GM12892 (cell line): ENCODE results near the gene STK40.

Experiments used
- DNase-seq: peaks from one replicate; pipeline ENCODE4 v3.0.0; 2011; ENCODE audit not compliant: insufficient read length
- FAIRE-seq: peaks from 2 replicates; lab custom pipeline; 2011; peaks lifted over from hg19 to GRCh38; lab: Jason Lieb, UNC
- POLR2A ChIP-seq: IDR thresholded peaks from 2 replicates; pipeline ENCODE4 v1.6.1; 2011; ENCODE audit warnings: low read depth, low read length, control low read depth
- POLR2AphosphoS5 ChIP-seq: IDR thresholded peaks from 2 replicates; pipeline ENCODE4 v1.6.1; 2011; ENCODE audit warnings: low read depth, low read length, control low read depth
- TAF1 ChIP-seq: IDR thresholded peaks from 2 replicates; pipeline ENCODE4 v1.6.1; 2011; ENCODE audit warnings: low read depth, mild to moderate bottlenecking, control low read depth, low read length, borderline replicate concordance

STK40 gene

GRCh38 chr1:36411674-36412648 lies 26.2 kb upstream of the STK40 start:
- DNase-seq, result no peak
- TF ChIP-seq POLR2AphosphoS5 (no peak), POLR2A (no peak), TAF1 (no peak)
- FAIRE-seq, result no peak

- DNase-seq, result no peak
- no peak for FAIRE-seq
- no peak for TF ChIP-seq TAF1
- no peak for TF ChIP-seq POLR2A
- TF ChIP-seq POLR2AphosphoS5, result no peak
Measured at GRCh38 chr1:36408479-36408878, 22.8 kb upstream of the STK40 start.

DNA sequence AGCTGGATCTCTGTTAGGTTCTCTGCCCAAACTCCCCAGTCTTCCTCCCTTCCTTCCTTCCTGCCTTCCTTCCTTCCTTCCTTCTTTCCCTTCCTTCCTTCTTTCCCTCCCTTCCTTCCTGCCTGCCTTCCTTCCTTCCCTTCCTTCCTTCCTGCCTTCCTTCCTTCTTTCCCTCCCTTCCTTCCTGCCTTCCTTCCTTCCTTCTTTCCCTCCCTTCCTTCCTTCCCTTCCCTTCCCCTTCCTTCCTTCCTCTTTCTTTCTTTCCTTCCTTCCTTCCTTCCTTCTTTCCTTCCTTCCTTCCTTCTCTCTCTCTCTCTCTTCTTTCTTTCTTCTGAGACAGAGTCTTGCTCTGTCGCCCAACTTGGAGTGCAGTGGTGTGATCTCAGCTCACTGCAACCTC lies 20.7 kb upstream of the STK40 start:
- DNase-seq (no peak), FAIRE-seq (no peak)
- TF ChIP-seq POLR2A (no peak), TAF1 (no peak), POLR2AphosphoS5 (no peak)

GRCh38 chr1:36402504-36402890 lies 16.8 kb upstream of the STK40 start:
- TF ChIP-seq POLR2AphosphoS5 (no peak), TAF1 (no peak), POLR2A (no peak)
- no peak for FAIRE-seq

DNA sequence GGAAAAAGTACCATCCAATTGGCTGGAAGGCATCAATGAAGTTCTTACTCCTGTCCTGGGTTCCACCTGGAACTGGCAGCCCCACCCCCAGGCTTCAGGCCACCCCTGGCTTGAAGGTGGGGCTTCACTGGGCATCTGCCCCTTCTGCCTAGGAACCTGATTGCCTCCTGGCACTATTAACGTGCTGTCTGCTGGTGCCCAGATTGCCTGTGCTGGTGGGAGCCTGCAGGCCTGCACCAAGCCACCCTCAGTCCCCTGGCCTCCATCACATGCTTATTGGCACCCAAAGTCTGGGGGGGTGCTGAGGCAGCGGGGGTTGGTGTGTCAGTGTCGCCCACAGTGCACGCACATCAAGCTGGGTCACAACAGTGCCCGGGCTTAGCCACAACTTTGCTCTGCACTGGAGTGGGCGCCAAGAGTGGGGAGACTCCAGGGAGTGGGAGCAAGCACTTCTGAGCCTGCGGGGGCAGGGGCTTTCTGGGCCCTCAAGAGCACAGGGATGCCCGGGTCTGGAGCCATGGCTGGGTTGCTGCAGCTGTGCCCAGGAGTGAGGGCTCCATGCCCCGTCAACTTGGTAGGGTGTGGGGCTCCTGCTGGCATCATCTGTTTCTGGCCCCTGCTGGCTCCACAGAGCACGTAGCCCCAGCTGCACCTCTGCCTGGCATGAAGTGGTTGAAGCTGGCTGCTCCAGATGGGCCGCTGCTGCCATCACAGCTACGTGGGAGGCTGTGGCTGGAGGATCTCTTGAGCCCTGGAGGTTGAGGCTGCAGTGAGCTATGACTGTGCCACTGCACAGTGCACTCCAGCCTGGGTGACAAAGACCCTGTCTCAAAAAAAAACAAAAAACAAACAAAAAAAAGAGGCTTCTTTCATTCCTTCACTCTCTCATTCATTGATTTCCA lies 16.1 kb upstream of the STK40 start:
- TF ChIP-seq TAF1, result no peak
- no peak for TF ChIP-seq POLR2A
- no peak for TF ChIP-seq POLR2AphosphoS5
- FAIRE-seq, result no peak
- no peak for DNase-seq

More at GRCh38 chr1:36402504-36402890, 16.8 kb upstream of the STK40 start:
- DNase-seq, result no peak

DNA sequence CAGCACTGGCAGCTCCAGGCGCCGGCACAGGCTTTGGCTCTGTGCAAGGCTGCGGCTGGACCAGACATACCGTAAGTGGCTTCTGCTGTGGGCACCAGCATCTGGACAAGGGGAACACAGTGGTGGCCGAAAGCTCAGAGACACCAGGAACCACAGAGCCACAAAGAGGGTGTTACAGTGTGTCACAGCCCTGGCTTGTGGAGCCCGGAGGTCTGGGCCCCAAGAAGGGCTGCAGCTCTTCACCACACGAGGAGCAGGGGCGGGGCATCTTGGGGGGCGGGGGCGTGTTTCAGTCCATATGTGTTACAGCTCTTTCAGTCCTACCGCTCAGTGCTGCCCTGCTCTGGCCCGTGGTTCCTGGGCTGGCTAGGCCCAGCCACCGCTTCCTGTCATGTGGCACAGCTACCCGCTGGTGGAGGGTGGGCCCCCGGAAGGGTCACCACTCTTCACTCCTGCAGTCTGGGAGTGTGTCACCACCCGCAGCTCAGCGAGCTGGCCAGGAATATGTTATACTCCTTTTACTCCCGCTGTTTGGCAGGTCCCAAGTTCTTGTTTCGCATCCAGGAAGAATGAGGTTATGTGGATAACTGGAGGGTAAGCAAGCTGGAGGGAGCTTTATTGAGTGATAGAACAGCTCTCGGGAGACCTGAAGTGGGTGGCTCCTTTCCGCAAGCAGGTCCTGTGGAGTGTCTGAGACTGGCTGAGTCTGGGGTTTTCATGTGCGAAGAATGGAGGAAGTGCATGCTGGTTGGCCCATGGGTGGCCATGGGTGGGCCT lies 15.3 kb upstream of the STK40 start:
- FAIRE-seq (peak; percentile 53), DNase-seq (peak; percentile 52)
- TF ChIP-seq POLR2AphosphoS5, result peak; percentile 63; the same call in 1 of the 2 replicates
- 0 out of 2 replicates have a peak, but pooled peaks have one; percentile 37 for TF ChIP-seq TAF1
- peak; percentile 82 for TF ChIP-seq POLR2A

DNA sequence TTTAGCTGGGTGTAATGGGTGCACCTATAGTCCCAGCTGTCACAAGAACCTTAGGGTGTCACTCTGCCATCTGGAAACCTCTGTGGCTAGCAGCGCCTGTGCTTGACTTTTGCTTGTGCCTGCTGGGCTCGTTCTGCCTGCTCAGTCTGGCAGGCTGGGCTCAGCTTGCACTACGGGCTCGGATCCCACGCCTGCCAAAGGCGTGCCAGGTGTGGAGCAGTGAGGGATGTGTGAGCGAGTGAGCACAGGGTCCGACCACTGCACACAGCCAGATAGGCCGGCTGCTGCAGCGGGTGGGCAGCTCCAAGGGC lies 14.7 kb upstream of the STK40 start:
- no peak for TF ChIP-seq POLR2AphosphoS5
- no peak for TF ChIP-seq POLR2A
- TF ChIP-seq TAF1, result no peak
- DNase-seq (no peak), FAIRE-seq (no peak)

DNA sequence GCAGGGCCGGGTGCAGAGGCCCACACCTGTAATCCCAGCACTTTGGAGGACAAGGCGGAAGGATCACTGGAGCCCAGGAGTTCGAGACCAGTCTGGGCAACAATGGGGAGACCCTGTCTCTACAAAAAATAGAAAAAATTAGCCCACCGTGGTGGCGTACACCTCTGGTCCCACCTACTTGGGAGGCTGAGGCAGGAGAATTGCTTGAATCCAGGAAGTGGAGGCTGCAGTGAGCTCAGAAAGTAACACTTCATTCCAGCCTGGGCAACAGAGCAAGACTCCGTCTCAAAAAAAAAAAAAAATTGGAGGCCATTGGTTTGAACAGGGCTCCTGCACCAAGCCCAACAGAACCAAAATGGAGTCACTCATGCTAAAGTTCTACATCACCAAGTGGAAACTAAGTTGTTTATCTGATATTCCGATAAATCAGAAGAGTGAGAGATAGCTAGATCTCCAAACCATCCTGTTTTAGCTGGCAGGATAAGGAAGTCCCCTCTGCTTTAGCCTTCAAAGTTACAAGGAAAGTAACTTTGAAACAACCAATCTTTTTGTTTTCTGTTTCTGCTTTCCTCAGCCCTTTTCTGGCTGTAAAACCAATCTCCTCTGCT lies 12.8 kb upstream of the STK40 start:
- TF ChIP-seq TAF1 (no peak), POLR2AphosphoS5 (no peak), POLR2A (no peak)
- FAIRE-seq (no peak), DNase-seq (no peak)

- peak; percentile 92 for DNase-seq
- no peak for TF ChIP-seq POLR2AphosphoS5
- peak; percentile 70 for TF ChIP-seq TAF1
- TF ChIP-seq POLR2A, result peak; percentile 81
- peak; percentile 99 for FAIRE-seq
Measured at GRCh38 chr1:36397378-36398230, 11.9 kb upstream of the STK40 start, which contains the start of gene LSM10. LSM10 (minus strand) TSS chr1:36397908; CDS start chr1:36394129, 3,779 bp downstream.

GRCh38 chr1:36397083-36397377 lies 11.3 kb upstream of the STK40 start:
- TF ChIP-seq POLR2A (no peak), TAF1 (no peak), POLR2AphosphoS5 (no peak)
- DNase-seq (no peak), FAIRE-seq (no peak)
